Tibial artery (tissue), 4 donors: ENCODE results near the gene ERCC1.

Source experiments
- DNase-seq, 2 donors: peaks; one replicate each; pipeline ENCODE4 v3.0.0-alpha.2; 2019
- H3K27ac ChIP-seq, 2 donors: fragments of 200-600 bp; sonication (generic) in 1 of 2; 1 replicate in 1 of 2; 2 replicates in 1 of 2; pipeline ENCODE4 v1.5.1; 2018 to 2019; ENCODE audit warnings: mild to moderate bottlenecking in 1 of 2
- H3K27me3 ChIP-seq, 2 donors: fragments of 200-600 bp; sonication (generic) in 1 of 2; one replicate each; pipeline versions ENCODE4 v1.5.1 to v1.6.0; 2016 to 2019
- H3K36me3 ChIP-seq, 3 donors: fragments of 200-600 bp; sonication (generic) in 2 of 3; one replicate each; pipeline ENCODE4 v1.5.1; 2016 to 2019; ENCODE audit warnings: mild to moderate bottlenecking in 2 of 3
- H3K4me1 ChIP-seq, 4 donors: fragments of 200-600 bp; sonication (generic) in 2 of 4; 1 replicate in 3 of 4; 2 replicates in 1 of 4; pipeline ENCODE4 v1.5.1; 2016 to 2019
- H3K4me3 ChIP-seq, 2 donors: fragments of 200-600 bp; sonication (generic) in 1 of 2; 1 replicate in 1 of 2; 2 replicates in 1 of 2; pipeline ENCODE4 v1.5.1; 2018 to 2019; ENCODE audit warnings: mild to moderate bottlenecking in 2 of 2
- H3K9me3 ChIP-seq, 3 donors: fragments of 200-600 bp; sonication (generic) in 1 of 3; one replicate each; pipeline ENCODE4 v1.5.1; 2016 to 2019
- CTCF ChIP-seq, 2 experiments: fragments of 200-600 bp in 1 of 2; fragments of 450-650 bp in 1 of 2; IDR thresholded peaks; one replicate each; pipeline ENCODE4 v1.5.1; 2017 to 2019; ENCODE audit warnings: antibody characterized with exemption in 2 of 2, mild to moderate bottlenecking in 1 of 2, moderate library complexity in 1 of 2
- intact Hi-C: fragments of 100-400 bp; cut with DNase I; formaldehyde crosslinking; loops from one replicate; pipeline ENCODE4 v1.15.0; 2023; ENCODE audit warnings: low total_unique reads

ERCC1 gene

DNA sequence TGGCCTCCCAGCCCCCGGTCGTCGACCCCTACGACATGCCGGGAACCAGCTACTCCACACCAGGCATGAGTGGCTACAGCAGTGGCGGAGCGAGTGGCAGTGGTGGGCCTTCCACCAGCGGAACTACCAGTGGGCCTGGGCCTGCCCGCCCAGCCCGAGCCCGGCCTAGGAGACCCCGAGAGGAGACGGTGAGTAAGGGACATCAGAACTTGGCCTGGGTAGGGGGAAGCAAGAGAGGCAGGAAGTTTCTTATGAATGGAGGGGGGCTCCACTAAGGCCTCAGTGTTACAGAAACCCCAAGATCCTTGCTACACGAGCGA lies 47.0 kb upstream of the ERCC1 start:
- intact Hi-C loops: no loop called here

GRCh38 chr19:45469945-45470761 lies 46.4 kb upstream of the ERCC1 start:
- no peaks in the 10 kb centered on the region for H3K36me3 ChIP-seq
- H3K4me1 ChIP-seq: peaks cover 0 to 37% (median 27%) of the 10 kb centered on the region in 4 donors
- peak overlapping the region; percentile 62 for H3K4me3 ChIP-seq
- peak; percentile 46 to 78 for DNase-seq
- H3K9me3 ChIP-seq: no peaks in the 10 kb centered on the region
- no peak for TF ChIP-seq CTCF (IDR thresholded peaks at IDR 0.05)
- H3K27me3 ChIP-seq: peaks cover 0 to 3% of the 10 kb centered on the region in 2 donors
- intact Hi-C loops: loop anchor here (2.0 kb wide), 1 partner anchor 15 kb away; no protein-coding TSS in a partner anchor
- peak overlapping the region; percentile 89 to 95 for H3K27ac ChIP-seq

More for the DNA sequence above, 47.0 kb upstream of the ERCC1 start:
- Histone ChIP-seq H3K4me3 (no peak overlapping the region), H3K4me1 (peaks cover 0 to 37% (median 27%) of the 10 kb centered on the region in 4 donors), H3K9me3 (no peaks in the 10 kb centered on the region), H3K36me3 (no peaks in the 10 kb centered on the region), H3K27me3 (peaks cover 0 to 3% of the 10 kb centered on the region in 2 donors), H3K27ac (peak overlapping the region; percentile 89 to 95)
- DNase-seq: no peak
- TF ChIP-seq CTCF (IDR thresholded peaks at IDR 0.05): no peak

DNA sequence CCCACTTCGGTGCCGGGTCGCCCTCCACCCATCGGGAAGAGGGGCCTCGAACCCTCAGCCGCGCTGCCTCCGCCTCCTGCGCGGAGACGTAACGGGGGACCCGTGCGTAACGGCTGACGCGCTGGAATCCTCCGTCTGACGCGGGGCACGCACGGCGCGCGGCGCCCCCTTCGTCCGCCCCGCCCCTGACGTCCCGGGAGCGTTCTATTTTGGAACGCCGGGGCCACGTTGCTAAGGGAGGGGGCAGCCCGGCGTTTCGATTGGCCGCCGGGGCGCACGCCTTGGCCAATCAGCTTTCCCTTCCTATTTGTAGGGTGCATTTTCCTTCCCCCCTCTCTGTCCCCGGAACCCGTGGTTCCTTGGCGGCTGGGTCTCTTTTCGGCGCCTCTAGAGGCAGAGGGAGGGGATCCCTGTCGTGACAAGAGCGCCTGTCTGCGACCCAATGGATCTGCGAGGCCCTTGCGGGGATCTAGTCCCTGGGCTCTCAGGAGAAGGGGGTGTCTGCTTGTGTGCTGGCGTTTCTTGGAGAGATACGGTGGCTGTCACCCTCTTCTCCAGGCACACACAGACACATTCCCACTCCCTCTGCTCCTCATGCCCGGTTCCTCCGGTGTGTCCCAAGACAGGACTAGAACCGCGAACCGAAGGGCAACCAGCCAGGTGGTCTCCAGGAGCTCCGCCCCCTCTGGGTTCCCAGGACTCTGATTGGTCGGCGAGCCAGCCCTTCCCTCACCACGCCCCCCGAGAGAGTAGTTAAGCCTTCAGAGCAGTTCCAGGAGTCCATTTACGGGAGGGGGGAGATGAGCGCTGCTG lies 45.6 kb upstream of the ERCC1 start:
- intact Hi-C loops: loop anchor here (2.0 kb wide), 1 partner anchor 15 kb away; no protein-coding TSS in a partner anchor
- Histone ChIP-seq H3K4me1 (peaks cover 0 to 37% (median 27%) of the 10 kb centered on the region in 4 donors), H3K27me3 (peaks cover 0 to 3% of the 10 kb centered on the region in 2 donors), H3K36me3 (no peaks in the 10 kb centered on the region), H3K4me3 (peak overlapping the region; percentile 62), H3K27ac (peak overlapping the region; percentile 89 to 95), H3K9me3 (no peaks in the 10 kb centered on the region)
- no peak for TF ChIP-seq CTCF (IDR thresholded peaks at IDR 0.05)
- DNase-seq: peak; percentile 92 to 97

DNA sequence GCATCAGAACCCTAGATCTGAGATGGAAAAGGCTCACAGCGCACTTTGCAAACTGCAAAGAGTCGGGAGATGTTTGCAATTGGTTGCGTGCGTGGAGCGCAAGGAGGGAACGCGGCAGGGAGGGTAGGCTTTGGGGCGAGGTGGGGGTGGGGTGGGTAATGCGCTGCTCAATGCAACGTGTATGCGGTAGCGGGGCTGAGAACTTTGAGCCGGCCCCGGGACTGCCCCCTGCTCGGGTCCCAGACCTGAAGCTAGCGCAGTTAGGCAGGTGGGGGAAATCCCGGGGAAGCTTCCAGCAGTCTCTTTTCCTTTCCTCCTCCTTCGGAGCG lies 45.0 kb upstream of the ERCC1 start:
- peaks cover 0 to 3% of the 10 kb centered on the region in 2 donors for H3K27me3 ChIP-seq
- peaks cover 0 to 37% (median 27%) of the 10 kb centered on the region in 4 donors for H3K4me1 ChIP-seq
- H3K36me3 ChIP-seq: no peaks in the 10 kb centered on the region
- H3K4me3 ChIP-seq: peak overlapping the region; percentile 62
- no peak for DNase-seq
- H3K27ac ChIP-seq: peak overlapping the region; percentile 89 to 95
- H3K9me3 ChIP-seq: no peaks in the 10 kb centered on the region
- no peak for TF ChIP-seq CTCF (IDR thresholded peaks at IDR 0.05)
- intact Hi-C loops: loop anchor here (2.0 kb wide), 1 partner anchor 14 kb away; no protein-coding TSS in a partner anchor

DNA sequence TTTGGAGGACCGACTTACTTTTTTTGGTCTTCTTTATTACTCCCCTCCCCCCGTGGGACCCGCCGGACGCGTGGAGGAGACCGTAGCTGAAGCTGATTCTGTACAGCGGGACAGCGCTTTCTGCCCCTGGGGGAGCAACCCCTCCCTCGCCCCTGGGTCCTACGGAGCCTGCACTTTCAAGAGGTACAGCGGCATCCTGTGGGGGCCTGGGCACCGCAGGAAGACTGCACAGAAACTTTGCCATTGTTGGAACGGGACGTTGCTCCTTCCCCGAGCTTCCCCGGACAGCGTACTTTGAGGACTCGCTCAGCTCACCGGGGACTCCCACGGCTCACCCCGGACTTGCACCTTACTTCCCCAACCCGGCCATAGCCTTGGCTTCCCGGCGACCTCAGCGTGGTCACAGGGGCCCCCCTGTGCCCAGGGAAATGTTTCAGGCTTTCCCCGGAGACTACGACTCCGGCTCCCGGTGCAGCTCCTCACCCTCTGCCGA lies 44.5 kb upstream of the ERCC1 start:
- Histone ChIP-seq H3K27ac (peak overlapping the region; percentile 89 to 95), H3K27me3 (no peaks in the 10 kb centered on the region), H3K4me3 (peak overlapping the region; percentile 62), H3K9me3 (no peaks in the 10 kb centered on the region), H3K36me3 (no peaks in the 10 kb centered on the region), H3K4me1 (peaks cover 0 to 37% (median 27%) of the 10 kb centered on the region in 4 donors)
- intact Hi-C loops: loop anchor here (2.0 kb wide), 1 partner anchor 13 kb away; no protein-coding TSS in a partner anchor
- TF ChIP-seq CTCF (IDR thresholded peaks at IDR 0.05): no peak
- peak in 1 of 2 donors; percentile 81 for DNase-seq
